ENCODE measurements around the gene VIPR1. TPM values are rescaled to one million over a fixed set of nuclear protein-coding genes. Genes with fewer than 3 reads are reported as not detected.

The VIPR1 gene
- total and polyA plus RNA-seq, 2 donors (not counting 1 experiment from before 2014, with no cell fraction given) = 0.79 to 5.8 TPM

DNA sequence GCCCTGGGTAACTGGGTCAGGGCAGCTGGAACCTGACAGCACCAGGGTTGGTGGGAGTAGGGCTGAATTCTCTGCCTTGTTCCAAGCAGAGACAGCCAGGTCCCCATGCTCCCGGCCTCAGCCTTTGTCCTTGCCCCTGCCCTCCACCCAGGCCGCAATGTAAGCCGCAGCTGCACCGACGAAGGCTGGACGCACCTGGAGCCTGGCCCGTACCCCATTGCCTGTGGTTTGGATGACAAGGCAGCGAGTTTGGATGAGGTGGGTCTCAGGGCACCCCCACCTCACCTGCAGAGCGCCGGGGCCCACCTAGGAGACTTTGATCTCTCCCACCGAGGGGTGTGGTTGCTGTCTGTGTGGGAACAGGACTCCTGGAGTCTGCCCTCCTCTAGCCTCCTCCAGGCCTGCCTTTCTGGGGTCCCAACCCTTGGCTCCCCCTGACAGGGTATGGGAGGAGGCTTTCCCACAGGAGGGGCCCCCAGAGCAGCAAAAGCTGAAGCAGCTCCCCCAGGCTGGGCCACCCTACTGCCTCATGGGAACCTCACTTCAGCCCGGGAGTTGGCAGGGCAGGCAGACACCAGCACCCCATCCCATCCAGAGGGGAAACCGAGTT is 23.4 kb downstream of the VIPR1 start:
- H3K9me3 Mint-ChIP-seq (ENCODE audit: insufficient read depth) = no peaks in the 10 kb centered on the region

More for the DNA sequence above, 23.4 kb downstream of the VIPR1 start:
- peaks cover 0 to 4% (median 0%) of the 10 kb centered on the region in 4 experiments for H3K27me3 ChIP-seq (replicated peaks in 1 of 4; ENCODE audit: control extremely low read depth in 1 of 4, control insufficient read depth in 3 of 4, insufficient read depth in 4 of 4, low read length in 3 of 4)
- no peak overlapping the region for H2AFZ ChIP-seq (ENCODE audit: insufficient read depth, low read depth, low read length, poor library complexity, severe bottlenecking)
- peaks cover 14% of the 10 kb centered on the region for H3K4me1 Mint-ChIP-seq
- H3K4me3 ChIP-seq (ENCODE audit: control extremely low read depth in 1 of 5, extremely low read depth in 1 of 5, insufficient read depth in 1 of 5, low read depth in 2 of 5, low read length in 4 of 5) = no peak overlapping the region
- no peaks in the 10 kb centered on the region for H3K79me2 ChIP-seq (ENCODE audit: control insufficient read depth, insufficient read depth, low read length)
- CTCF ChIA-PET = interaction anchor here (1.7 kb wide), 1 partner anchor 21 kb away, joined by 4 read pairs; no protein-coding TSS in a partner anchor
- intact Hi-C loops (cut with micrococcal nuclease) = no loop called here
- no peak for TF ChIP-seq EZH2 (IDR thresholded peaks at IDR 0.05; ENCODE audit: borderline replicate concordance, insufficient read depth, low read depth, low read length, poor library complexity, severe bottlenecking)
- TF ChIP-seq CTCF (IDR thresholded peaks at IDR 0.05) = no peak
- POLR2A ChIA-PET = interaction anchor here (0.6 kb wide), 1 partner anchor 57 kb away, joined by 3 read pairs; no protein-coding TSS in a partner anchor
- H3K27ac ChIP-seq (ENCODE audit: low read length in 2 of 2) = no peak overlapping the region
- H3K36me3 ChIP-seq (replicated peaks in 1 of 2; ENCODE audit: control extremely low read depth in 1 of 2, control insufficient read depth in 1 of 2, extremely low read depth in 1 of 2, insufficient read depth in 2 of 2, low read length in 1 of 2) = no peaks in the 10 kb centered on the region
- ATAC-seq (ENCODE audit: low read depth) = no peak
- no peak overlapping the region for H3K27ac Mint-ChIP-seq
- H3K9ac ChIP-seq (ENCODE audit: low read length) = no peak overlapping the region
- no peaks in the 10 kb centered on the region for H3K27me3 Mint-ChIP-seq
- no peak overlapping the region for H3K4me3 Mint-ChIP-seq
- DNase-seq = no peak
- no peaks in the 10 kb centered on the region for H4K20me1 ChIP-seq (ENCODE audit: control insufficient read depth, insufficient read depth, low read length, poor library complexity, severe bottlenecking)
- peaks cover 9 to 15% of the 10 kb centered on the region in 2 donors for H3K4me1 ChIP-seq (ENCODE audit: control insufficient read depth in 2 of 2, insufficient read depth in 2 of 2, low read length in 2 of 2)
- H3K4me2 ChIP-seq (replicated peaks; ENCODE audit: low read depth, low read length, poor library complexity, severe bottlenecking) = no peak overlapping the region
- WGBS (ENCODE audit: insufficient coverage) = 93% methylated on average over 8 of the region's 13 CpGs
- no peaks in the 10 kb centered on the region for H3K9me3 ChIP-seq (ENCODE audit: control extremely low read depth in 1 of 3, control insufficient read depth in 2 of 3, insufficient read depth in 1 of 3, low read length in 2 of 3)
